Astrocyte of the hippocampus (primary cell): ENCODE results near the gene JSRP1.

Experiments used
- DNase-seq: peaks from one replicate; pipeline ENCODE4 v3.0.0; 2011; ENCODE audit warnings: low read depth, low spot score

Gene JSRP1

GRCh38 chr19:2266183-2266993 lies 10.2 kb upstream of the JSRP1 start:
- peak; percentile 75 for DNase-seq

GRCh38 chr19:2261438-2262172 lies 5.4 kb upstream of the JSRP1 start:
- peak; percentile 39 for DNase-seq

DNA sequence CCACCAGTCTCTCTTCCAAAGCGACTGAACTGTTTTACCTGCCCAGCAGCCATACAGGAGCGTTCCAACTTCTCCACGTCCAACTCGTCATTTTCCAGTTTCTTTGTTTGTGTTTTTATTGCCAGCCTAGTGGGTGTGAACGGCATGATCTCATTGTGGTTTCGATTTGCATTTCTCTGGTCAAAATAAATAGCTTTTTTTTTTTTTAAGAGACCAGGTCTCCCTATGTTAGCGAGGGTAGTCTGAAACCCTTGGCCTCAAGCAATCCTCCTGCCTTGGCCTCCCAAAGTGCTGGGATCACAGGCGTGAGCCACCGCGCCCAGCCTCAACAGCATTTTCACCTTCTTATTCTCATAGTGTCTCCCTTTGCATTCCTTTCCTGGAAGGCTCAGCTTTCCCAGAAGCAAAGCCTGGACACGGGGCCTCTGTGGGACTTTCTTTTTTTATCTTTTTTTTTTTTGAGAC lies 4.2 kb upstream of the JSRP1 start:
- peak; percentile 80 for DNase-seq

- no peak for DNase-seq
These were observed 3.1 kb upstream of the JSRP1 start for GRCh38 chr19:2259336-2259735.

GRCh38 chr19:2255112-2255845 lies 938 bp downstream of the JSRP1 start:
- no peak for DNase-seq

- DNase-seq = peak; percentile 78
These were observed 1.9 kb downstream of the JSRP1 start for GRCh38 chr19:2254064-2254872.

- DNase-seq = peak; percentile 32
These were observed 2.8 kb downstream of the JSRP1 start for GRCh38 chr19:2253106-2254063.

DNA sequence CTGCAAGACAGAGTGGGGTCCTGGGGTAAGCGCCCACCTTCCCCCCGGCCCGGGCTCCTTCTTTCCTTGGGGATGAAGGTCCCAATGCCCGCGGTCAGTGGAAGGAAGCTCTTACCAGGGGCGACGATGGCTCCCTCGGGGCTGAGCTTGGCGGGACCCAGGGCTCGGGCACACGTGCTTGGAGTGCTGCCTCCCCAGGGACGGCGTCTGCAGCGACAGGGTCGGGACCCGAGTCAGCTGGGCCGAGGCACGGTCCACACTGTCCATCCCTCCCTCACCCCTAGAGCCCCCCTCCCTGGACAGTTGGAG lies 3.5 kb downstream of the JSRP1 start:
- DNase-seq = no peak

DNA sequence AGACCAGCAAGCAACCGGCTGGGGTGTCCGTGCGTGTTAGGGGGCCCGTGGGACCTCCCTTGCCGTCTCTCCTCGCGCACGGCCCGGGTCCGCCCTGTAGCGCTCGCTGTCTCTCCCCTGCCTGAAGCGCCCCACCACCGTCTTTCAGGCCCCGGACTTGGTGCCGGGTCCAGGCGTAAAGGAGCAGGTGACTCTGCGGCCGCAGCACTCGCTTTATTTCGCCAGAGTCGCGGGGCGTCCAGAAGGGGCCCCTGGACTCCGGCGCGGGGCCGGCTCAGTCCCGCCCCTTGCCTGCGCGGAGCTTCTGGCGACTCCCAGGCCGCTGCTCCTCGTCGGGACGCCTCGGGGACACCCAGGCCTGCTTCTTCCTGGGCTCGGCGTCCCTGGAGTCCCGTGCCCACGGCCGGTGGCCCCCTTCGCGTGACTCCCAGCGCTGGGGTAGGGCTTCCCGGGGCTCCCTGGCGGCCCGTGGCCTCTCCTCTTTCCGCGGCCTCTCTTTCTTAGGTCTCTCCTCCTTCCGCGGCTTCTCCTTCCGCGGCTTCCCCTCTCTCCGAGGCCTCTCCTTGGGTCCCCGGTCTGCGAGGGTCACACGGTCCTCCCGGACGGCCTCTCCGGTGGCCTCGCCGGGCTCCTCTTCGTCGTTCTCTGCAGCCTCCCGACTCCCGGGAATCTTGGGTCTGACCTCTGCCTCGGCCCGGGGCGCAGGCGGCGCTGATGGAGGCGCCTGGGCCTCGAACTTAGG lies 4.0 kb downstream of the JSRP1 start:
- DNase-seq = no peak

GRCh38 chr19:2251106-2252054 lies 4.8 kb downstream of the JSRP1 start:
- DNase-seq = peak; percentile 54

DNA sequence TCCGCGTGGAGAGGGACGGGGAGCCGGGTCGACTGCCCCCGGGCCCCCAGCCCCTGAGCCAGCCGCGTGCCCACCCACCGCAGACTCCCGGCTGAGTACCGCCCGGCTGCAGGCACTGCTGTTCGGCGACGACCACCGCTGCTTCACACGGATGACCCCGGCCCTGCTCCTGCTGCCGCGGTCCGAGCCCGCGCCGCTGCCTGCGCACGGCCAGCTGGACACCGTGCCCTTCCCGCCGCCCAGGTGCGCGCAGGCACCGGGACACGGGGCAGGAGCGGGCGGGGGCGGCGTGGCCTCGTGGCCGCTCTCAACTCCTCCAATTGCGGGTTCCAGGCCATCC lies 5.5 kb downstream of the JSRP1 start:
- peak; percentile 19 for DNase-seq

- no peak for DNase-seq
These were observed 6.1 kb downstream of the JSRP1 start for GRCh38 chr19:2249880-2250765.

- no peak for DNase-seq
These were observed 7.0 kb downstream of the JSRP1 start, which contains the start of gene AMH for GRCh38 chr19:2249010-2249866. AMH (plus strand) TSS chr19:2249323; CDS start chr19:2249333, 10 bp downstream.

DNA sequence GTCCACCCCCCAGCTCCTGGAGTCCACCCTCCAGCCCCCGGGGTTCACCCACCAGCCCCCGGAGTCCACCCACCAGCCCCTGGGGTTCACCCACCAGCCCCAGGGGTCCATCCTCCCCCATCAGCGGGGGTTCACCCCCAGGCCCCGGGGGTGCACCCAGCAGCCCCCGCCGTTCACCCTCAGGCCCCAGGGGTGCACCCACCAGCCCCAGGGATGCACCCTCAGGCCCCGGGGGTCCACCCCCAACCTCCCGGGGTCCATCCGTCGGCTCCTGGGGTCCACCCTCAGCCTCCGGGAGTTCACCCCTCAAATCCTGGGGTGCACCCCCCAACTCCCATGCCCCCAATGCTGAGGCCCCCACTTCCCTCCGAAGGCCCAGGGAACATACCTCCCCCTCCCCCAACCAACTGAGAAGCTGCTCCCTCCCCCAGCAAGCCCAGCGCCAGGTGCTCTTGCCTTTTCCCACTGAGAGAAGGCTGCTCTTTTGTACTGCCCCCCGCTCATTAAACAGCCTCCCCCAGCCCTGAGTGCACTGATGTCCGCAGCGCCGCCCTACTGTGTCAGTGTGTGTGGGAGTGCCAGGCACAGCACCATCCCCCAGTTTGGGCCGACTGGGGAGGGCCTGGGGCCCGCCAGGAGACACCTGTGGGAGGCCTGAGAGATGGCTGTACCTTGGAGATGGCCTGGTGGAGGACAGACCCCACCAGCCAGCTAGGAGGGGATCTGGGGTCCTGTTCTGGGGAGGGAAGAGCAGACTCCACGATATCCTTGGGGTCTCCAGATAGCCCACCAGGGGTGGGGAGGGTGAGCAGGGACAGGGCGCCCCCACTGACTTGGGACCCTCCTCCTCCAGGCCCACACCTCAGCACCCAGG lies 7.8 kb downstream of the JSRP1 start:
- DNase-seq = no peak

DNA sequence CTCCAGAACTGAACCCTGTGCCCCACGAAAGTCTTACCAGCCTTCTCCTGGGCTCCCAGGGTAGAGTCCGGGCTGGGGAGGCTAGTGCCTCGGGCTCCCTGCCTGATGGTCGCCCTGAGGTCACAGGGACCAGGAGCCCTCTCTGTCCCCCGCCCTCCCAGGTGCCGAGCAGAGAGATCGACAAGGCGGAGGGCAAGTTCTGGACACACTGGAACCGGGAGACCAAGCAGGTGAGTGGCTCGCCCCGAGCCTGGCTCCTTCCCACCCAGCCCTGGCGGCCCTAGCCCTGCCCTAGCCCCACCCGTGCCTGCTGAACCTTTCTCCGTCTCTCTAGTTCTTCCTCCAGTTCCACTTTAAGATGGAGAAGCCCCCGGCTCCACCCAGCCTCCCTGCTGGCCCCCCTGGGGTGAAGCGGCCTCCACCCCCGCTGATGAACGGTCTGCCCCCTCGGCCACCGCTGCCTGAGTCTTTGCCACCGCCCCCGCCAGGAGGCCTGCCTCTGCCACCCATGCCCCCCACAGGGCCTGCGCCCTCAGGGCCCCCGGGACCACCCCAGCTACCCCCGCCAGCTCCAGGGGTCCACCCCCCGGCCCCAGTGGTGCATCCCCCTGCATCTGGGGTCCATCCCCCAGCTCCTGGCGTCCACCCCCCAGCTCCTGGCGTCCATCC lies 8.7 kb downstream of the JSRP1 start:
- no peak for DNase-seq
